Thoracic aorta (tissue), 2 donors: ENCODE measurements around the gene ZNF215. TPM values are rescaled to one million over a fixed set of nuclear protein-coding genes. Genes with fewer than 3 reads are reported as not detected.

ENCODE experiments used
- ATAC-seq: fragments of 150-250 bp; one replicate; pipeline ENCODE4 v1.8.0; 2017; ENCODE audit warnings: low read depth; ENCODE audit not compliant: insufficient number of reproducible peaks, low FRiP score
- DNase-seq: peaks from one replicate; pipeline ENCODE4 v3.0.0-alpha.2; 2020; ENCODE audit warnings: low spot score
- H3K27ac ChIP-seq, 2 donors: fragments of 200-600 bp; sonication (generic); 1 replicate in 1 of 2; 2 replicates in 1 of 2; pipeline ENCODE4 v1.5.1; 2016; ENCODE audit warnings: mild to moderate bottlenecking in 2 of 2, moderate library complexity in 2 of 2
- H3K27me3 ChIP-seq: fragments of 200-600 bp; sonication (generic); replicated peaks from 2 replicates; pipeline ENCODE4 v1.6.0; 2016; ENCODE audit warnings: mild to moderate bottlenecking; ENCODE audit not compliant: insufficient read depth
- H3K36me3 ChIP-seq: fragments of 200-600 bp; sonication (generic); one replicate; pipeline ENCODE4 v1.5.1; 2016
- H3K4me1 ChIP-seq, 2 donors: fragments of 200-600 bp; sonication (generic); 1 replicate in 1 of 2; 2 replicates in 1 of 2; pipeline versions ENCODE4 v1.5.1 to v1.6.0; 2016; ENCODE audit warnings: low read depth in 2 of 2, mild to moderate bottlenecking in 1 of 2; ENCODE audit not compliant: control insufficient read depth in 1 of 2
- H3K4me3 ChIP-seq: fragments of 200-600 bp; sonication (generic); 2 replicates; pipeline ENCODE4 v1.5.1; 2016; ENCODE audit warnings: mild to moderate bottlenecking
- H3K9me3 ChIP-seq: fragments of 200-600 bp; sonication (generic); 2 replicates; pipeline ENCODE4 v1.5.1; 2016
- CTCF ChIP-seq: fragments of 200-600 bp; sonication (generic); IDR thresholded peaks from one replicate; pipeline ENCODE4 v1.5.1; 2019; ENCODE audit warnings: antibody characterized with exemption
- total RNA-seq, 2 donors: library from RNA; depleted of rRNA; stranded (reverse); fragments of >200 nt; gene quantifications; one replicate each; pipeline versions ENCODE4 v1.1.0 to v1.2.3, GENCODE V29; 2016

ZNF215 gene
- total RNA-seq, 2 donors from 2014 or later: 1.5 to 1.8 TPM

GRCh38 chr11:6889835-6890234 lies 36.4 kb upstream of the ZNF215 start:
- TF ChIP-seq CTCF: no peak
- ATAC-seq: no peak
- DNase-seq: no peak

GRCh38 chr11:6892400-6892799 lies 33.8 kb upstream of the ZNF215 start, which contains the start of gene OR2D2:
OR2D2 (minus strand) TSS chr11:6892500; CDS start chr11:6892500, 0 bp downstream.
- TF ChIP-seq CTCF: no peak

More at GRCh38 chr11:6889835-6890234, 36.4 kb upstream of the ZNF215 start:
- Histone ChIP-seq H3K9me3 (no peaks in the 10 kb centered on the region), H3K4me1 (no peaks in the 10 kb centered on the region), H3K4me3 (no peak overlapping the region), H3K27me3 (no peaks in the 10 kb centered on the region), H3K27ac (no peak overlapping the region), H3K36me3 (no peaks in the 10 kb centered on the region)

GRCh38 chr11:6894097-6894496 lies 32.1 kb upstream of the ZNF215 start:
- Histone ChIP-seq H3K4me3 (no peak overlapping the region), H3K36me3 (no peaks in the 10 kb centered on the region), H3K27ac (no peak overlapping the region), H3K9me3 (no peaks in the 10 kb centered on the region), H3K4me1 (no peaks in the 10 kb centered on the region), H3K27me3 (no peaks in the 10 kb centered on the region)
- no peak for ATAC-seq
- no peak for DNase-seq
- TF ChIP-seq CTCF: no peak

More at GRCh38 chr11:6892400-6892799, 33.8 kb upstream of the ZNF215 start, which contains the start of gene OR2D2:
- ATAC-seq (no peak), DNase-seq (no peak)
- no peak within 1 kb of the TSS for H3K27ac ChIP-seq
- no peaks in the 10 kb centered on the region for H3K36me3 ChIP-seq
- H3K9me3 ChIP-seq: no peaks in the 10 kb centered on the region
- no peaks in the 10 kb centered on the region for H3K27me3 ChIP-seq
- no peak within 1 kb of the TSS for H3K4me3 ChIP-seq
- no peaks in the 10 kb centered on the region for H3K4me1 ChIP-seq

GRCh38 chr11:6895010-6895409 lies 31.2 kb upstream of the ZNF215 start:
- no peak for ATAC-seq
- no peak for TF ChIP-seq CTCF
- no peak for DNase-seq
- Histone ChIP-seq H3K27ac (no peak overlapping the region), H3K4me1 (no peaks in the 10 kb centered on the region), H3K36me3 (no peaks in the 10 kb centered on the region), H3K4me3 (no peak overlapping the region), H3K27me3 (no peaks in the 10 kb centered on the region), H3K9me3 (no peaks in the 10 kb centered on the region)

- Histone ChIP-seq H3K4me1 (no peaks in the 10 kb centered on the region), H3K27me3 (no peaks in the 10 kb centered on the region), H3K36me3 (no peaks in the 10 kb centered on the region), H3K4me3 (no peak overlapping the region), H3K27ac (no peak overlapping the region), H3K9me3 (no peaks in the 10 kb centered on the region)
- no peak for DNase-seq
- TF ChIP-seq CTCF: no peak
- no peak for ATAC-seq
Observed at GRCh38 chr11:6898911-6899310, 27.3 kb upstream of the ZNF215 start.
